ENCODE measurements around the gene POLE2. TPM values are rescaled to one million over a fixed set of nuclear protein-coding genes. Genes with fewer than 3 reads are reported as not detected.

Gene POLE2
- total RNA-seq, 1 donor from 2014 or later: 46.9 TPM

DNA sequence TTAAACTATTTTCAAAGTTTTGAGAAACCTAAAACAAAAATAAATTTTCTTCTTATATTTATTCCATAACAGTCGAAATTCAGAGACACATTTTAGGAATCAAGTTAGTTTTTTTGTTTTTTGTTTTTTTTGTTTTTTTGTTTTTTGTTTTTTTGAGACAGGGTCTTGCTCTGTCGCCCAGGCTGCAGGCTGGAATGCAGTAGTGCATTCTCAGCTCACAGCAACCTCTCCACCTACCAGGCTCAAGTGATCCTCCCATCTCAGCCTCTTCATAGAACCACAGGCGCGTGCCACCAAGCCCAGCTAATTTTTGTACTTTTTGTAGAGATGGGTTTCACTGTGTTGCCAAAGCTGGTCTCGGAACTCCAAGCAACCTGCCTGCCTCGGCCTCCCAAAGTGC is 34.5 kb downstream of the POLE2 start:
- no peak overlapping the region for H3K27ac Mint-ChIP-seq
- intact Hi-C loops (cut with micrococcal nuclease): no loop called here
- no peaks in the 10 kb centered on the region for H3K9me3 Mint-ChIP-seq
- no peaks in the 10 kb centered on the region for H3K27me3 Mint-ChIP-seq (ENCODE audit: insufficient read depth)
- no peaks in the 10 kb centered on the region for H3K4me1 Mint-ChIP-seq (ENCODE audit: low read depth)
- H3K36me3 Mint-ChIP-seq (ENCODE audit: low read depth): peaks cover 14% of the 10 kb centered on the region
- DNase-seq (ENCODE audit: low spot score): no peak
- no peak overlapping the region for H3K4me3 Mint-ChIP-seq

DNA sequence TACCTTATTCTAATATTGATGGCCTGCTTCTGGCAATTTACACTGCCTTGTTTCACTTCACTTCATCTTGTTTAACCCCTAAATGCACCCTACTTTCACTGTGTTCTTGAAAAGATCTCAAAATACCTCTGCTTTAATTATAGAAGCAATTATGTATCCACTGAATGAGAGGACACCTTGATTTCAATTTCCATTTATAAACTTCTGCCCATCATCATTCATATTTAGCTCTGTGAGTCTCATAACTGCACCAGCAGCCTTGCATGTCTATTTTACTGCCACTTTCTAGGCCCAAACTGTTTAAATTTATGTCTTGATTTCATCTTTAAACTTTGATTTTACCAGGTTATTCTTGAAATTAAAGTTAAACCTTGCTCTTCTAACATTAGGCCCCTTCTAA is 45.9 kb downstream of the POLE2 start:
- Mint-ChIP-seq H3K36me3 (ENCODE audit: low read depth) (peaks cover 30% of the 10 kb centered on the region), H3K27ac (peak overlapping the region; percentile 24), H3K27me3 (ENCODE audit: insufficient read depth) (peaks cover 1% of the 10 kb centered on the region), H3K4me1 (ENCODE audit: low read depth) (peaks cover 37% of the 10 kb centered on the region), H3K4me3 (no peak overlapping the region), H3K9me3 (no peaks in the 10 kb centered on the region)
- intact Hi-C loops (cut with micrococcal nuclease): no loop called here
- DNase-seq (ENCODE audit: low spot score): no peak

DNA sequence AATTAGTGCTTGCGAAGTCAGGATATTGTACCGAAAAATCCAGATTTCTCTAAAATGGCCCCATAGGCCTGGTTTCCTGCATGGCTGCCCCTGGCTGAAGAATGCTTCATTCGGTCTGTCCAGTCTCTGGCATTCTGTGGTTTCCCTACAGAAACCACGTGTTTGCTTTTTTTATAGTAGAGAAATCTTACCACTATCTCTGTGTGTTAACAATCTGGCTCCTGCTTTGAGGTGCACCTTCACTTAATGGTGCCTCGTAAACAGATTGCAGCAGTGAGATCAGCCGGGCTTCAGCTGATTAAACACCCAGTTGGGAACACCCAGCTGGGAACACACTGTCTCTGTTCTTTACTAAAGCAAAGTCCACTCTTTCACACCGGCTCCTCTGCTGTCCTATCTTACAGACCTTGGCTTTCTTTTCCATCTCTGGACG is 46.3 kb downstream of the POLE2 start:
- DNase-seq (ENCODE audit: low spot score): no peak
- H3K27me3 Mint-ChIP-seq (ENCODE audit: insufficient read depth): peaks cover 1% of the 10 kb centered on the region
- peaks cover 30% of the 10 kb centered on the region for H3K36me3 Mint-ChIP-seq (ENCODE audit: low read depth)
- H3K4me1 Mint-ChIP-seq (ENCODE audit: low read depth): peaks cover 37% of the 10 kb centered on the region
- no peak overlapping the region for H3K4me3 Mint-ChIP-seq
- no peaks in the 10 kb centered on the region for H3K9me3 Mint-ChIP-seq
- intact Hi-C loops (cut with micrococcal nuclease): no loop called here
- H3K27ac Mint-ChIP-seq: peak overlapping the region; percentile 24

DNA sequence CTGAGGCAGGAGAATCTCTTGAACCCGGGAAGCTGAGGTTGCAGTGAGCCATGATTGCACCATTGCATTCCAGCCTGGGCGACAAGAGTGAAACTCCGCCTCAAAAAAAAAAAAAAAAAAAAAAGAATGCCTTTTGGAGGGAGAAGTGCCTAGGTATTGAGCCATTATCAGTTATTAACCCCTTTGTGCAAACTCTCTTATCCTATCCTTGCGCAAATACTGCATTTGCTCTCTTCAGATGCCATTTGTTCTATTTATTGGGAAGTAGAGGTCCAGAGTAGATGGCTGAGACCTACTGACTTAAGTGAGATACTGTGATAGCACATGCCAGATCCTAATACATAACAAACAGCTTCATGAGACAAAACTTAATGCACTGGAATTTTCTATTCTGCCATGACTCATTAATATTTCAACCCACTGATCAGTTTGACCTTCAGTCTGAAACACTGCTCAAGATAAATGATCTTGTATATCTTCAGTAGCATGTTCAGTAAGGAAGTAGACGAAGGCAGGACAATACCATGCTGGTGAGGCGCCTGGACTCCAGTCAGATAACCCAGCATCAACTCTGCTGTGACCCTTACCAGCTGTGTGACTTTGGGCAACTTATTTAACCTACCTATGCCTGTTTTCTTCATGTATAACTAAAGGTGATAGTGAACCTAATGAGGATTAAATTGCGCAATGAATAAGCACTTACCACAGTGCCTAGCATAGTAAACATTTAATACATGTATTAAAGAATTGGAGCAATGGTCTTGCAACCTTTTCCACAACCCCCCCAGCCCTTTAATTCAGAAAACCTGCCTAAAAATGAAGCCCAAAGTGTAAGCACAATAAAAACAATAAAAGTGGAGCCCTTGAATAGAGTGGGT is 47.2 kb downstream of the POLE2 start:
- peaks cover 32% of the 10 kb centered on the region for H3K36me3 Mint-ChIP-seq (ENCODE audit: low read depth)
- no peak overlapping the region for H3K27ac Mint-ChIP-seq
- intact Hi-C loops (cut with micrococcal nuclease): no loop called here
- H3K27me3 Mint-ChIP-seq (ENCODE audit: insufficient read depth): peaks cover 1% of the 10 kb centered on the region
- H3K4me3 Mint-ChIP-seq: no peak overlapping the region
- no peaks in the 10 kb centered on the region for H3K9me3 Mint-ChIP-seq
- peaks cover 39% of the 10 kb centered on the region for H3K4me1 Mint-ChIP-seq (ENCODE audit: low read depth)
- no peak for DNase-seq (ENCODE audit: low spot score)

DNA sequence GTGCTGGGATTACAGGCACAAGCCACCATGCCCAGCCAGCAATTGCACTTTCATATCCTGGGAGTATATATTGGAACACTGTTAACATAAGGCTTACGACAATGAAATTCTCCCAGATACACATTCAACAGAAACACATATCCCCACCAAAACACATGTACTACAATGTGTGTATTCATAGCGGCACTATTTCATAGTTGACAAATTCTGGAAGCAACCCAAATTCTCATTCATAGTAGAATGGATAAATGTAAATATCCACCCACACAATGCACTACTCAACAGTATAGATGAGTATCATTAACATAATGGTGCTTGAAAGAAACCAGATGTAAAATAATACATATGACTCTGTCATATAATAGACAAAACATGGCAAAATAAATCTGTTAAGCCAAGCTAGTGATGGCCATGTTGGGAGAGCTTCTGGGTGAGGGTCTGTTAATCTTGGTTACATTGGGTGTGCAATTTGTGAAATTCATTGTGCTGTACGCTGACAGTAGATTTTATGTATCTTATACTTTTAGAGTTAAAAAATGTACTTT is 50.4 kb downstream of the POLE2 start:
- Mint-ChIP-seq H3K4me1 (ENCODE audit: low read depth) (peaks cover 44% of the 10 kb centered on the region), H3K9me3 (no peaks in the 10 kb centered on the region), H3K4me3 (peak overlapping the region; percentile 31), H3K27me3 (ENCODE audit: insufficient read depth) (peaks cover 1% of the 10 kb centered on the region), H3K27ac (peak overlapping the region; percentile 49), H3K36me3 (ENCODE audit: low read depth) (peaks cover 32% of the 10 kb centered on the region)
- intact Hi-C loops (cut with micrococcal nuclease): no loop called here
- no peak for DNase-seq (ENCODE audit: low spot score)

DNA sequence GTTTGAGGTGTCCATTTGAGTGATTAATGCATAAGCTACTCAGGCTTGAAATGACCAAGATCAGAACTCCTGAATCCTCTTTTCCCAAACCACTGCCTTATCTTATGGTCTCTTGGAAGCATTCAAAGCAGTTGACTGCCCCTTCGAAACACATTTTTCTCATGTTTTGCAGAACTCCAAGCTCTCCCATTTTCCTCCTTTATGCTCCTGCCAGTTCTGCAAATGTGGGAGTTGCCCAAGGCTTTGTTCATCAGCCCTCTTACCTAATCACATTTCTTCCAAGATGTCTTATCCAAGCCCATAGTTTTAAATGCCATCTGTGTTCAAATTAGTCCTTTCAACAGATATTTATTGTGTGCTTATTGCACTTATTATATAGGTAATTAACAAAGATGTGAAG is 51.1 kb downstream of the POLE2 start:
- Mint-ChIP-seq H3K4me1 (ENCODE audit: low read depth) (peaks cover 37% of the 10 kb centered on the region), H3K27me3 (ENCODE audit: insufficient read depth) (peaks cover 1% of the 10 kb centered on the region), H3K4me3 (peak overlapping the region; percentile 74), H3K27ac (peak overlapping the region; percentile 76), H3K36me3 (ENCODE audit: low read depth) (peaks cover 26% of the 10 kb centered on the region), H3K9me3 (no peaks in the 10 kb centered on the region)
- no peak for DNase-seq (ENCODE audit: low spot score)
- intact Hi-C loops (cut with micrococcal nuclease): no loop called here

DNA sequence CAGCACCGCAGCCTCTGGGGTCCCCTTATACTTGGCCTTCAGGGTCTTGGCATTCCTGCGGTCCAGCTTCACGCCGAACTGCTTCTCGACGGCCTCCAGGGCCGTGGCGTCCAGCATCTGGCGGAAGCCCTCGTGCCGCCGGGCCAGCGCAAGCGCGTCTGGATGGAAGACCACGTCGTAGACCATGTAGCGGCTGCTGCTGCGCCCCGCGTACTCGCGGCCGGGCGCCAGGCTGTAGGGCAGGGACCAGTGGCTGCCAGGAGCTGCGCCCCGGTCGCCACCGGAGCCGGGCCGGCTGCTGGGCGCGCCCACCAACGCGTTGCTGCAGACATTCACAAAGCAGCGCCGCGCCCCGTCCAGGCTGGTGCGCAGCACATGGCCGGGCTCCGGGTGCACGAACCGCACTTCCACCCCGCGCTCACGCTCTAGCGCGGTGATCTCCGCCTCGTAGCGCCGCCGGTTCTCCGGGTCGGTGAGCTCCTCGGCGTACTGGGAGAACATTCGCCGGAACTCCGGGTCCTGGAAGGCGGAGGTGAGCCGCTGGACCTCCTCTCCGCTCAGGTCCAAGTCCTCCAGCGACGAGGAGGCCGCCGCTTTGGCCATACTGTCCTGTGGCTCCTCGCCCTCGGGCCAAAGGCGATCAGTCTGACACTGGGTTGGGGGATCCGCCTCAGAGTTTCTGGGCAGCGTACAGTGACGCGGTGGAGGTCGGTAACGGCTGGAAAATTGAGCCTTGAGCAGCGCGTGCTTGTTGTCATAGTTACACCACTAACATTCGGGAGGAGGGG is 53.3 kb downstream of the POLE2 start, which contains the start of gene DNAAF2:
TSS of gene DNAAF2 (minus strand) at position 698 of the 788 bp plus-strand sequence. CDS start at position 603, 95 bp downstream.
- peak; percentile 53 for DNase-seq (ENCODE audit: low spot score)
- Mint-ChIP-seq H3K36me3 (ENCODE audit: low read depth) (peaks cover 25% of the 10 kb centered on the region), H3K27ac (peak within 1 kb of the TSS; percentile 96), H3K9me3 (no peaks in the 10 kb centered on the region), H3K4me3 (peak within 1 kb of the TSS; percentile 93), H3K27me3 (ENCODE audit: insufficient read depth) (no peaks in the 10 kb centered on the region), H3K4me1 (ENCODE audit: low read depth) (peaks cover 38% of the 10 kb centered on the region)
- intact Hi-C loops (cut with micrococcal nuclease): loop anchor here (1.0 to 5.0 kb wide), 8 partner anchors 14 to 898 kb away; partner anchors contain the start of genes KLHDC2, LRR1, MAP4K5 and MGAT2

DNA sequence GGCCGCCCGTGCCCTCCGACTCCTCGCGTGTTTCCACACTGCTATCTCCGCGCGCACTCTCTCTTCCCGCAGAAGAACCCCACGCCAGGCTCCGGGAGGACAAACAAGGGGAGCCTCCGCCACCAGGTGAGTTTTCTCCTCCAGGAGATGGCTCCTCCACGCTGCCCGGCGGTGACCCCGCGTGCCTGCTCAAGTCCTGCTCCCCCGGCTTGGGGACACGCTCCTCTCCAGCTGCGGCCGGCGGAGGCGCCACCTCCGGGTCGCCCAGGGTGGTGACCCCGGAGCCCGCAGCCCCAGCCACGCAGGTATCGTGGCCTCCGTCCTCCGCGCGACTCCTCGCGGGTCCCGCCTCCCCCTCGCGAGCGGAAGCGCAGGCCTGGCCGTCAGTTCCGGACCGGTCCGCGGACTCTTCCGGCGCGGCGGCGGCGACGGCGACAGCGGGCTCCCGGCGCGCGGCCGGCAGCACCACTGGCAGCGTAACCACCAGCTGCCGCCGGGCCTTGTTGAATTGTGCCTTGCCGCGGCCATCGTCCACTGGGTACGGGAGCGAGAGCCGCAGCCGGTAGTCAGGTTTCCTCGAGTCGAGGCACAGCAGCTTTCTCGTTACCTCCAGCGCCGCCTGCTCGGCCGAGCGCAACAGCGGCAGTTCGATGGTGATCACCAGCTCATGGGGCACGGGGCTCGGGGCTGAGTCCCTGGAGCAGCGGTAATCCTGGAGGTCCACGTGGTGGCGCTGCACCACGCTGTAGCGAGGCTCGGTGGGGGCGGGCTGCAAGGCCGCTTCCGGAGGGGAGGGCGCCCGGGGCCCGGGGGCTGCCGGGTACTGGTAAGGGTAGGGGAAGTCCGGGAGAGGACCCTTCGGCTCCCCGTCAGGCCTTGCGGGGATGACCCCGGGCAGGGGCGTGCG is 54.1 kb downstream of the POLE2 start:
- Mint-ChIP-seq H3K9me3 (no peaks in the 10 kb centered on the region), H3K4me1 (ENCODE audit: low read depth) (peaks cover 39% of the 10 kb centered on the region), H3K27me3 (ENCODE audit: insufficient read depth) (no peaks in the 10 kb centered on the region), H3K4me3 (peak overlapping the region; percentile 93), H3K27ac (peak overlapping the region; percentile 96), H3K36me3 (ENCODE audit: low read depth) (peaks cover 21% of the 10 kb centered on the region)
- DNase-seq (ENCODE audit: low spot score): peak; percentile 93
- intact Hi-C loops (cut with micrococcal nuclease): loop anchor here (1.0 to 5.0 kb wide), 8 partner anchors 14 to 898 kb away; partner anchors contain the start of genes KLHDC2, LRR1, MAP4K5 and MGAT2

DNA sequence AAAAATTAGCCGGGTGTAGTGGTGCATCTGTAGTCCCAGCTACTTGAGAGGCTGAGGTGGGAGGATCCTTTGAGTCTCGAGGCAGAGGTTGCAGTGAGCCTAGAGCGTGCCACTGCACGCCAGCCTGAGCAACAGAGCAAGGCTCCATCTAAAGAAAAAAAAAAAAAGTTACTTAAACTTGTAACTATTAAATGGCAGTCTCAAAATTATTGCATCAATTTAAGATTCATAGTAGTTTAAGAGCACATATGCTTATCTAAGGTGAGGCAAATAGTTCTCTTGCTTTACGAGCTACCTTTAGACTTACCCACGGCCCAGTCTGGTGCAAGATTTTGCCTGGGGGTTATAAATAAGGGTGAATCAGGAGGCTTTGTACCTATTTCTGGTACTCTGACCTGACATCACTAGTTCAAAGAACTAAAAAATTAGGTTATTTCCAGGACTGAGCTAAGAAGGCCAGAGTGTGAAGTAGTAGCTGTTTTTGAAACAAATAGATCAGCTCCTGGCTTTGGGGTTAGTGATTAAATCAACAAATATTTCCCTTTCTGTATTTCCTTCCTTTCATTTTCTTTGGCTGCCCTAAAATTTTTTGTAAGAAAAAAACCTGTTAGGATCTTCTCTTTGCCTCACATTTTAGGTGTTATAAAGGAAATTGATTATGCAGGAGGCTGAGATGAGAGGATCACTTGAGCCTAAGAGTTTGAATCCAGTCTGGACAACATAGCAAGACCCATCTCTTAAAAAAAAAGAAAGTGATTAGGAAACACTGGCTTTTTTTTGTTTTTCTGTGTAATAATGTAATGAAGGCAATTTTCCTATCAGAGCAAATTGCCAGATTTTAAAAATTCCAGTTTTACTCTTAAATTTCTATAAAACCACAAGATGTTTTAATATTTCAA is 63.8 kb downstream of the POLE2 start:
- H3K27ac Mint-ChIP-seq: peak overlapping the region; percentile 53
- peaks cover 51% of the 10 kb centered on the region for H3K4me1 Mint-ChIP-seq (ENCODE audit: low read depth)
- H3K27me3 Mint-ChIP-seq (ENCODE audit: insufficient read depth): no peaks in the 10 kb centered on the region
- intact Hi-C loops (cut with micrococcal nuclease): loop anchor here (5.0 kb wide), 2 partner anchors 378 to 608 kb away; partner anchors contain the start of gene SOS2
- H3K9me3 Mint-ChIP-seq: no peaks in the 10 kb centered on the region
- peak overlapping the region; percentile 98 for H3K4me3 Mint-ChIP-seq
- DNase-seq (ENCODE audit: low spot score): no peak
- peaks cover 38% of the 10 kb centered on the region for H3K36me3 Mint-ChIP-seq (ENCODE audit: low read depth)

DNA sequence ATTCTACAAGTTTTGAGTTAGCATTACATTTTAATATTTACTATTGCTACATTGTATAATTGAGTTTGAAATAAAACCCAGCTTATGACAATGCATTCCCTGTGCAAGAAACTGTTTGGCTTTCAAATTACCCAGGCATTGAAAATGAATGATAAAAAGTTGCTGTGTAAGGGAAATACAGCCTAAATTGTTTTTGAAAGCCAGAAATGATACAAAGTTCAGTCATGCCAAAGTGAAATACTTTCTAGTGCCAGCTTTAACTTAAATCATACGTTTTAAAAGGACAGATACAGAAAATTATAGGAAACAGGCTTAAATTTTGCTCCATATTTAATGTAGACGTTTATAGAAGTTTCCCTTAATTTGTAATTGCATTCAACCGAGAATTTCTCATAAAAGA is 64.6 kb downstream of the POLE2 start:
- H3K36me3 Mint-ChIP-seq (ENCODE audit: low read depth): peaks cover 46% of the 10 kb centered on the region
- no peak for DNase-seq (ENCODE audit: low spot score)
- intact Hi-C loops (cut with micrococcal nuclease): loop anchor here (5.0 kb wide), 2 partner anchors 379 to 609 kb away; partner anchors contain the start of gene SOS2
- no peaks in the 10 kb centered on the region for H3K9me3 Mint-ChIP-seq
- H3K27ac Mint-ChIP-seq: peak overlapping the region; percentile 53
- H3K4me1 Mint-ChIP-seq (ENCODE audit: low read depth): peaks cover 53% of the 10 kb centered on the region
- H3K27me3 Mint-ChIP-seq (ENCODE audit: insufficient read depth): no peaks in the 10 kb centered on the region
- peak overlapping the region; percentile 98 for H3K4me3 Mint-ChIP-seq

DNA sequence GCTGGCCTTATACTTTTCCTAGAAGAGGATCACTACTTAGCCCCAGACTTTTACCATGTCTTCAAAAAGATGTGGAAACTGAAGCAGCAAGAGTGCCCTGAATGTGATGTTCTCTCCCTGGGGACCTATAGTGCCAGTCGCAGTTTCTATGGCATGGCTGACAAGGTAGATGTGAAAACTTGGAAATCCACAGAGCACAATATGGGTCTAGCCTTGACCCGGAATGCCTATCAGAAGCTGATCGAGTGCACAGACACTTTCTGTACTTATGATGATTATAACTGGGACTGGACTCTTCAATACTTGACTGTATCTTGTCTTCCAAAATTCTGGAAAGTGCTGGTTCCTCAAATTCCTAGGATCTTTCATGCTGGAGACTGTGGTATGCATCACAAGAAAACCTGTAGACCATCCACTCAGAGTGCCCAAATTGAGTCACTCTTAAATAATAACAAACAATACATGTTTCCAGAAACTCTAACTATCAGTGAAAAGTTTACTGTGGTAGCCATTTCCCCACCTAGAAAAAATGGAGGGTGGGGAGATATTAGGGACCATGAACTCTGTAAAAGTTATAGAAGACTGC is 65.9 kb downstream of the POLE2 start:
- Mint-ChIP-seq H3K9me3 (no peaks in the 10 kb centered on the region), H3K4me3 (peak overlapping the region; percentile 98), H3K36me3 (ENCODE audit: low read depth) (peaks cover 50% of the 10 kb centered on the region), H3K27ac (peak overlapping the region; percentile 76), H3K27me3 (ENCODE audit: insufficient read depth) (no peaks in the 10 kb centered on the region), H3K4me1 (ENCODE audit: low read depth) (peaks cover 55% of the 10 kb centered on the region)
- intact Hi-C loops (cut with micrococcal nuclease): loop anchor here (5.0 kb wide), 2 partner anchors 380 to 610 kb away; partner anchors contain the start of gene SOS2
- DNase-seq (ENCODE audit: low spot score): no peak

Data from activated T-helper 1 cell treated with anti-CD3 and anti-CD28 coated beads, Interleukin-12 subunit alpha, Interleukin-12 subunit beta, Interleukin-2, Interleukin-4 antibody, amounts not matched to agents 30 ng/mL and 10 ng/mL and 1 ng/mL, durations not matched to agents 14 hours and 24 hours and 36 hours (primary cell).